ENCODE measurements around the gene MYH3.
"Not testable (repeated sequence)": the region's sequence is repeated elsewhere in the genome, so short reads cannot be mapped to it uniquely, and the experiment has no call there.

MYH3 gene

DNA sequence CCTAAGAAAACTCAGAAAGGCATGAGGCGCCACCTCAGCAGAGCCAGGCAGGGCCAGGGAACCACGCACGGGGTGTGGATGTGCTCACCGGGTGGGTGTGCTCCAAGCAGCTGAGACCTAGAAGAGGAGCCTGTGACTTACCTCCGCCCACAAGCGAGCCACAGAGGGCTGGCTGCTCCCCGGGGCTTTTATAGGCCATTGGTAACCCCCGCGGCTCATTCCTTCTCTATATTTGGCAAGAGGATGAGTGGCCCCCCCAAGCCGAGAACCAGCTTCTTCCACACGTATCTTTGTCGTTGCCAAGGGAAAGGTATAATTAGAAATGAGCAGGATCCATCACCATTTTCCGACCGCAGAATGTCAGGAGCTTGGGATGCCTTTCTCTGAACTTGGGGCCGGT lies at the start of gene MYH3:
Gene MYH3, minus strand, starts transcription at position 162 of the 400 bp plus-strand sequence. CDS start 2,245 bp downstream, outside the sequence.
- no peak for DNase-seq (ENCODE audit: low read depth, low spot score)

DNA sequence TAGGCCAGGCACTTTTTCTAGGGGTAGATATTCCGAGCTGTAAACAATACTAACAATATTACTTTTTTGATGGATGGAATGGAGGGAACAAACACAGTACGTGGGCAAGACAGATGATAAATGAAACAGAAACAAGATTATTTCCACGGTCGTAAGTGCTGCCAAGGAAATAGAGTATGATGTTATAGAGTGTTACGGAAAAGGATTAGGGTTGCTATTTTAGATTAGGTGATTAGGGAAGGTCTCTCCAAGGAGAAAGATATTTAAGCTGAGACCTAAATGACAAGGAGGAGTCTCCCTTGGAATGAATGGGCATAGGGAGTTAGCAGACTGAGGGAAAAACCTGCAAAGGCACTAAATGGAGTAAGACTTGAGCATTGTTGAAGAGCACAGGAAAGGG lies 48.6 kb upstream of the MYH3 start:
- no peak for DNase-seq (ENCODE audit: low read depth, low spot score)

- no peak for DNase-seq (ENCODE audit: low read depth, low spot score)
Observed at GRCh38 chr17:10702574-10702973, 45.5 kb upstream of the MYH3 start.

DNA sequence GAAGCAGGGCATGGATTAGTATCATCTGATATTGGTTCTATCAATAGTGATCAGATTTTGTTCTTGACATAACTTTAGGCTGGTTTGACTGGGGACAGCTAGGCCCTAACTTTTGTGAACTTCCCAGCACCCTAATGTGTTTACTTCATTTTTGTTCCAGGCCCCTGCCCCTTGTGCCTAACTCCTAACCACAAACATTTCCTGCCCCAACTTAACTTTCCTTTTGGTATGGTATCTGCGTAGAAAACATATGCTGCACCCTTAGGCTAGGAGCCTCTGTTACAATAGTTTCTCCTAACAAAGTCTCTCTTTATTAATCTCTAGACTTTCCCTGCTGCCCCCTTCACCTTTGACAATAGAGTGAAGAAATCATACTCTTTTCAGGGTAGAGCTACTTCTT lies 42.7 kb upstream of the MYH3 start:
- DNase-seq (ENCODE audit: low read depth, low spot score), result no peak

DNA sequence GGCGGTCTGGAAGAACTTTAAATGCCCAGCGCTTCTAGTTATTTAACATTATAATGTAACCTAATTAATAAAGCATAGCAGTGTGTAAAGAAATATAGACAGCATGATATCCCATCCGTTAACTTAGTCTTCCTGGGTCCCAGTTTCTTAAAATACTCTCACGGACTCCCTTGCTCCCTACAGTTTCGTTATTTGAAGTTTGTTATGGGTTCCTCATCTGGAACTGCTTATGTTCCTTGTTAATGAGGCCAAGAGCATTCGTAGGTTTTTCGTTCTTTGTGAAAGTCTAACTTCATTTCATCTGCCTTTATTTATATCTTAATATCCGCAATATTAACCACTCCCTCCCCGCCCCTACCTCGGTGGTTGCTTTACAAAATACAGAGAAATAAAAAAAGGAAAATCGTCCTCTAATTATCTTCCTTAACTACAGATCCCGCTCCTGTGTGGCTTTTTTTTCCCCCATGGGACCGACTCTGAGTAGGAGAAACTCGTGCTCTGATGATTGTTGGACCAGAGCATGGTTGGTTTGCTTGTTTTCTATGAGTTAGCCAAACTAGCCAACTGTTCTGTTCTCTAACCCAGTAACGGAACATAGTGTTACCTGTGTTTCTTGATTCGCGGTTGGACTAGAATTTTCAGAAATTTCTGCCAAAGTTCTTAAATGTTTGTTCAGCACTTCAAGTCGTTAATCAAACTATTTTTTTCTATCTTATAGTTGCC lies 41.1 kb upstream of the MYH3 start:
- DNase-seq (ENCODE audit: low read depth, low spot score), result no peak

- DNase-seq (ENCODE audit: low read depth, low spot score), result peak; percentile 96
Observed at GRCh38 chr17:10697092-10698081, 40.3 kb upstream of the MYH3 start, which contains the start of the genes ADPRM and SCO1. ADPRM (plus strand) TSS chr17:10697594; CDS start chr17:10704927, 7,333 bp downstream. SCO1 (minus strand) TSS chr17:10697533; CDS start chr17:10697507, 26 bp downstream.

GRCh38 chr17:10695875-10696407 lies 38.8 kb upstream of the MYH3 start:
- DNase-seq (ENCODE audit: low read depth, low spot score), result not testable (repeated sequence)

GRCh38 chr17:10687499-10687898 lies 30.4 kb upstream of the MYH3 start:
- DNase-seq (ENCODE audit: low read depth, low spot score), result no peak

- DNase-seq (ENCODE audit: low read depth, low spot score), result no peak
Observed at GRCh38 chr17:10683853-10684252, 26.7 kb upstream of the MYH3 start.

DNA sequence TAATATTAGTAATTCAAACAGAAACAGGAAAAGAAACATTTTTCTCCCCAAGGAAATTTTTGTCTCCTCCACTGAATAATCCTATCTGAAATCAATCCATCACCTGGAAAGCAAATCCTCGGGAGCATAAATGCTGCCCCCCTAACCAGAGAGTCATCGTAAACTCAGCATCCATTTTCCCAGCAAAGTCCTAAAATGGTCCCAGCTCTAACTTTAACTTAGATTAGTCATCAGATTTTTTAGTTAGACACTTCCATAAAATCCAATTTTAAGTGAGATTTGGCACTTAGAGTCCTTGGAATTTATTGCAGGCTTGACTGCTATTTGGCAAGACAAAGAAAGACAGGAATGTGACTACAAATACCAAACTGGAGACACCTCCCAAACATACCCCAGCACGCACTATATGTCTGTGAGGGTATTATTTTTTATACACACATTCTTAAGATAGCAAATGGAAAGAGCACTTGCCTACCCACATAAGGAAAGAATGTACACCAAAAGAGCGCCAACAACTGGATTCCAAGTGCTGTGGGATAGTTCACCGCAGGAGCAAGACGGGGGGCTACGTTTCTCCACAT lies 24.8 kb upstream of the MYH3 start:
- DNase-seq (ENCODE audit: low read depth, low spot score), result no peak

DNA sequence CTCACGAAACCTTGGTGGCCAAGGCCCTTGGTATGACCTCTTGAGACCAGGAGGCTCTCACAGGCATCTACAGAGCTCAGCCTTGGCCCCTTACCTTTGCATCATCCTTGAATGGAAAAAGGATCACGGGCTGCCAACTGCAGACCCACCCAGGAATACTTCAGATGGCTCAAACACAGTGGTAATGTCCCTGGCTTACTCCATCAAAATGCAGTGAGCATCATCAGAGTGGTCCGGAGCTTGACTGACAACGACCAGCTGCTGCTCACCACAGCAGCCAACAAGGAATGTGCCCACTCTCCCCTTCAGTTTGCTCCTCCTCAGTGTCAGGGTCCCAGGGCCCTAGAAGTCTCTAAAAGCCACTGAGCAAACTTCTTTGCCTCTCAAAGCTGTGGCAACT lies 17.6 kb upstream of the MYH3 start:
- DNase-seq (ENCODE audit: low read depth, low spot score), result no peak

DNA sequence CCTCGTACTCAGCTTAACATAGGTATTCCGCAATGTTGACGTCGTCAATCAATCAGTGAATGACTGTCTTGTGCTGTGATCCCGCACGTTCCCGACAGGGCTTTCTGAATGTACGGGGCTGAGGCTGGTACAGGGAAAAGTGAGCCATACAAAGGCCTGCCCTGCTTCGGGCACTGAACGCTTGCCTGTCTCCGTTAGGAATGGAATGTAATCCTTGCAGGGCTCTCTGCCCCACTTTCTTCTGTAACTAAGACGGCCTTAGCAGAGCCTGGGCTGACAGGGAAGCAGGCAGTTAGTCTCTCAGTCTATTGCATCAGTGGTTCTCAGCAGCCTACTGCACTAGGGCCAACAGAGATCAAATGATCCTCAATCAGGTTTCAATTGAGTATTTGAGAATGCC lies 16.2 kb upstream of the MYH3 start:
- DNase-seq (ENCODE audit: low read depth, low spot score), result peak; percentile 58

GRCh38 chr17:10668775-10669174 lies 11.7 kb upstream of the MYH3 start:
- DNase-seq (ENCODE audit: low read depth, low spot score), result peak; percentile 44

- no peak for DNase-seq (ENCODE audit: low read depth, low spot score)
Observed at GRCh38 chr17:10666906-10667305, 9.8 kb upstream of the MYH3 start.

DNA sequence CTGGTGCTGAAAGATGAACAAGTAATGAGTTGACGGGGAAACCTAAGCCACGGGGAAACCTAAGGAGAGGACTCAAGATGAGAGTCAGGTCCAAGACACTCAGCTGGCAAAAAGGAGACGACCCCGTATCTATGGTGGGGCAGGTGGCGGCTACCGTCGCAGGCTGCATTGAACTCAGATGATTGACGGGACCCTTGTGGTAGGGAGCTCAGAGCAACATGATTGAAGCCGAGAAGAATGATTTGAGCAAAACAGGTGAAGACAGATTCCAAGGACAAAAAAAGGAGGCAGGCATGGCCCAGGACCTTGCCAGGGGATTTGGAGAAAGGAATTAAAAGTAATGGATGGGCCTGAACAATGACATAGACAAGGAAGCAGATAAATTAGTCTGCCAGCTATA lies 7.5 kb upstream of the MYH3 start:
- DNase-seq (ENCODE audit: low read depth, low spot score), result no peak

- no peak for DNase-seq (ENCODE audit: low read depth, low spot score)
Observed at GRCh38 chr17:10663231-10663630, 6.1 kb upstream of the MYH3 start.

DNA sequence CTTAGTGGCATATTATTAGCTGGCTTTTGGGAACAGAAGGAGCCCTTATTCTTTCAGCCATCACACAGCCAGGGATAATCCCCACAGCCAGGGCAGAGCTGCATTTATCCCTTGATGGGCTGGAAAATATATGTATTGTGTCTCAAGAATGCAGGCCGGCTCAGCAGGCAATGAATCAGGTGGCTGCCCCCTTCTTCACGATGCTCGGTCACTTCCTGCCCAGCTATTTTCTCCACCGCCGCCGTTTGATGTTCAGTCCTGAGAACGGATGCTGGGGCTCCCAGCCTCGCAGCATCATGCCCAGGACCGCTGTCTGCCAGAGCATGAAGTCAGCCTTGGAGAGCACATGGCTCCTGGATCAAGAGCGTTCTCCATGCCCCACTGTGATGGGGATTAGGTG lies 4.3 kb upstream of the MYH3 start:
- DNase-seq (ENCODE audit: low read depth, low spot score), result no peak

GRCh38 chr17:10657879-10658278 lies 770 bp upstream of the MYH3 start:
- DNase-seq (ENCODE audit: low read depth, low spot score), result no peak

DNA sequence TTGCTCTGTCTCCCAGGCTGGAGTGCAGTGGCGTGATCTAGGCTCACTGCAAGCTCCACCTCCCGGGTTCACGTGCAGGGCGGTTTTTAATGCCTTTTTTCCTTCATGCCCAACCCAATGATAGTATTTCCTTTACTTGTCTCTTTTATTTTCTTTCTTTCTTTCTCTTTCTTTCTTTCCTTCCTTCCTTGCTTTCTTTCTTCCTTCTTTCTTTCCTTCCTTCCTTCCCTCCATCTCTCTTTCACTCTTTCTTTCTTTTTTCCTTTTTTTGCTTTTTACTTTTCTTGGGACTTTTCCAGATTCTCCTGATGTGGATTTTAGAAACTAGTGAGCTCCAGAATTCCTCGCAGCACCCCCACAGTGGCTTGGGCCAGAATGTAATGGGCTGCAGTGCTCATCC lies 3.1 kb downstream of the MYH3 start:
- no peak for DNase-seq (ENCODE audit: low read depth, low spot score)

DNA sequence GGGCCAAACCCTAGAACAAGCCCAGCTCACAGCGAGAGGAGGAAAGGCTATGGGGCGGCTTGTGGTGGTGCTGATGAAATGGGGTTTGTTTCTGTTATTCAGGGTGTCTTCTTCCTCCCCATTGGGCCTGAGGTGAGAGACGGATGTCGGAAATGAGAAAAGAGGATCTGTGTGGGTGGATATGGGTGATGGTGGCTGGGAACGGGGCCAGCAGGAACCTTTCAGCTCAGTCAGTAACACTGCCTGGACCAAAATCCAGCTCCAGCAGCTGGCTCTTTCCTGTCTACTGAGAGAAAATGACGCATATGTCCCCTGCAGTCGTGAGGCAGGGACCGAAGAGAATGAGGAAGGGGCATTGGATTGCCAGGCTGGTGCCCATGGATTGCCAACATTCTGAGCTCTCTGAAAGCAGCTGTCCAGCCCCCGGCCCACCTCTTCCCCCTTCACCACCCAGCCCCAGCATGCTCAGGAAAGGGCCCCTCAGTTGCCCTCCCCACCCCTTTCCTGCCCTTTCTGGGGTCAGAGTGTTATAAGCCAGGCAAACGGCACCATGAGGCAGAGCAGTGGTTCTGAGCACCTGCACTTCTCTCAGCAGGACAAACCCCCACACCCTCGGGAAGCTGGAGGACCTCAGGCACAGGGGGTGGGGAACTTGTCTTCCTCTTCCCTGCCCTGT lies 4.0 kb downstream of the MYH3 start:
- DNase-seq (ENCODE audit: low read depth, low spot score), result no peak

GRCh38 chr17:10651927-10652326 lies 5.2 kb downstream of the MYH3 start:
- no peak for DNase-seq (ENCODE audit: low read depth, low spot score)
